ENCODE results near the gene ESYT2.
"Not testable (repeated sequence)": the region's sequence is repeated elsewhere in the genome, so short reads cannot be mapped to it uniquely, and the experiment has no call there.

- not testable (repeated sequence) for TF ChIP-seq CTCF (conservative IDR thresholded peaks at IDR 0.05; ENCODE audit: low read depth, low read length); EZH2 (IDR thresholded peaks at IDR 0.05; ENCODE audit: borderline replicate concordance, low read depth, low read length, poor library complexity, severe bottlenecking)
Measured at GRCh38 chr7:158697597-158697996, 131.7 kb downstream of the ESYT2 start.

Data from A673 (cell line).